K562 (cell line): Measurements from ENCODE around the gene PPIL1. TPM values are rescaled to one million over a fixed set of nuclear protein-coding genes. Genes with fewer than 3 reads are reported as not detected.

Experiments used
- BCL6 ChIP-seq: fragments of 250-450 bp; sonication (Bioruptor Pico); IDR thresholded peaks from 2 replicates; pipeline ENCODE4 v1.4.0; 2020
- CHD4 ChIP-seq: fragments of 200-600 bp; sonication (generic); IDR thresholded peaks from 3 replicates; pipeline ENCODE4 v1.6.1; 2012; ENCODE audit warnings: low read depth, mild to moderate bottlenecking, mixed read lengths, low read length, inconsistent platforms; ENCODE audit not compliant: insufficient read depth, insufficient replicate concordance, poor library complexity, severe bottlenecking
- CREBBP ChIP-seq: IDR thresholded peaks from one replicate; pipeline ENCODE4 v1.6.1; 2012; ENCODE audit warnings: low read depth, mild to moderate bottlenecking, control low read depth, inconsistent platforms, low read length
- HDAC2 ChIP-seq: fragments of 450-650 bp; IDR thresholded peaks from 2 replicates; pipeline ENCODE4 v1.6.1; 2016; ENCODE audit warnings: mild to moderate bottlenecking
- HNRNPH1 ChIP-seq: fragments of 200-400 bp; formaldehyde crosslinking; optimal IDR thresholded peaks from 2 replicates; pipeline ENCODE3; 2017; ENCODE audit warnings: low read depth, mild to moderate bottlenecking, low read length, moderate library complexity
- MEIS2 ChIP-seq: fragments of 450-650 bp; IDR thresholded peaks from 2 replicates; pipeline ENCODE4 v1.6.1; 2014; ENCODE audit warnings: mild to moderate bottlenecking; ENCODE audit not compliant: partially characterized antibody
- NONO ChIP-seq, 2 experiments: fragments of 200-400 bp in 1 of 2; fragments of 450-650 bp in 1 of 2; formaldehyde crosslinking in 1 of 2; IDR thresholded peaks; 2 replicates each; pipeline ENCODE4 v1.6.1; 2017; ENCODE audit warnings: low read depth in 2 of 2, mild to moderate bottlenecking in 2 of 2, moderate library complexity in 2 of 2, low read length in 1 of 2
- NR3C1 ChIP-seq: sonication (generic); formaldehyde crosslinking; IDR thresholded peaks from 2 replicates; pipeline ENCODE4 v1.8.1; 2022; ENCODE audit warnings: missing genetic modification reagents
- RBM25 ChIP-seq: fragments of 200-400 bp; formaldehyde crosslinking; IDR thresholded peaks from 2 replicates; pipeline ENCODE4 v1.6.1; 2018; ENCODE audit warnings: low read length, low read depth, moderate library complexity; ENCODE audit not compliant: severe bottlenecking
- SMAD2 ChIP-seq: fragments of 150-350 bp; IDR thresholded peaks from 2 replicates; pipeline ENCODE4 v1.6.1; 2014; ENCODE audit warnings: low read depth, mild to moderate bottlenecking, low read length
- SMARCB1 ChIP-seq: IDR thresholded peaks from 2 replicates; pipeline ENCODE4 v1.6.1; 2011; ENCODE audit warnings: improper control_type of control experiment, low read depth; ENCODE audit not compliant: insufficient read length
- ZNF12 ChIP-seq: sonication (generic); formaldehyde crosslinking; IDR thresholded peaks from 2 replicates; pipeline ENCODE4 v1.4.0; 2020; ENCODE audit warnings: mild to moderate bottlenecking, missing genetic modification reagents
- ZNF212 ChIP-seq: fragments of 450-650 bp; formaldehyde crosslinking; IDR thresholded peaks from 2 replicates; pipeline ENCODE4 v1.4.0; 2020; ENCODE audit warnings: mild to moderate bottlenecking
- ZNF561 ChIP-seq: fragments of 450-650 bp; formaldehyde crosslinking; conservative IDR thresholded peaks from 2 replicates; pipeline ENCODE4 v1.4.0; 2020; ENCODE audit warnings: mild to moderate bottlenecking, moderate library complexity
- polyA plus RNA-seq, 8 experiments: library from polyadenylated mRNA; depleted of rRNA in 4 of 8; stranded (reverse) in 5 of 8; unstranded in 3 of 8; fragments of >200 nt; fragmentation: Nextera tagmentation in 2 of 8; fragmentation: Illumina TruSeq in 1 of 8; extraction: Ambion mirVana in 2 of 8; extraction: Trizol in 1 of 8; gene quantifications; 2 replicates each; pipeline versions ENCODE4 v1.2.1 to v1.2.3, GENCODE V29; 2011 to 2014; ENCODE audit warnings: inconsistent platforms in 1 of 8, missing spikeins in 1 of 8
- total RNA-seq, 7 experiments: library from RNA; depleted of rRNA in 6 of 7; stranded (reverse); fragments of >200 nt in 6 of 7; fragmentation: Illumina TruSeq in 2 of 7; extraction: Trizol in 2 of 7; gene quantifications; 2 replicates each; pipeline versions ENCODE4 v1.2.1 to v1.2.3, GENCODE V29; 2011 to 2021; ENCODE audit warnings: low replicate concordance in 1 of 7
- TF ChIP-seq, protein P1 (sequence below), 2 experiments: fragments of 450-650 bp; formaldehyde crosslinking in 1 of 2; IDR thresholded peaks; 2 replicates each; pipeline versions ENCODE4 v1.4.0 to v1.6.1; 2014 to 2020; ENCODE audit warnings: mild to moderate bottlenecking in 2 of 2, borderline replicate concordance in 1 of 2, low read depth in 1 of 2
- TF ChIP-seq, protein P2 (sequence below), 2 experiments: fragments of 150-350 bp in 1 of 2; IDR thresholded peaks; 2 replicates each; pipeline ENCODE4 v1.6.1; 2012 to 2016; ENCODE audit warnings: low read depth in 2 of 2, low read length in 2 of 2, mild to moderate bottlenecking in 1 of 2, moderate library complexity in 1 of 2

Gene PPIL1
- total and polyA plus RNA-seq, 9 of the 15 experiments (the other 6 are each of a cell fraction or from before 2014, with no cell fraction given): 65.8 to 205 (median 130) TPM

DNA sequence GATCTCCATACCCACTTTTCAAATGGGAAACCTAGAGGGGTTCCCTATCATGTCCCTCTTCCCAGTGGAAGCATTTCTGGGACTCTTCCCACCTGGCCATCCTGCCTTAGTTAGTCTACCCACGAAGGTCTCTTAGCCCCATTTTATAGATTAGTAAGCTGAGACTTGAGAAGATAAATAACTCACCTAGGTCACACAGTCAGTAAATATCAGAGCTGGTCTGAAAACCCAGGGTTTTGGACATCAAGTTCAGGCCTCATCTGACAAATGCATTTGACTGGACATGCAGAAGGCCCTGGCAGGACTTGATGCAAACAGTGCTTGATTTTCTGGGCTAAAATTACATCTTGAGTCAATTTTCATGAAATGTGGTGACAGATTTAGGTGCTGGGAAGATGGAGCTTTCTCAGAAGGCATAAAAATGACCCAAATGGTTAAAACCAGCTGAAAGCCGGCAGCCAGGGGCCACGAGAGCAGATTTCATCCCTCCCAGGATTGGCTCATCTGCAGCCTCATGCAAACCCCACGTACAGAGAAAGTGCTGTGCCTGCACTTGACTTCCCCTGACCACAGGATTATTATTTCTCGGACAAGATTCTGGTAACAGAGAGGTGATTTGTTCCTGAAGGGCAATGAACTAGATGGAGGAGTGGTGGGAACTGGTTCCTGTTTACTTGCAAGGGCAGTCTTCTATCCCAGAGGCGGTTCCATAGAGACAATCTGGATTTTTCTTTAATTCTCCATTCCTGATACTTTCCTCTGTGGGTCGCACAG, 58.5 kb downstream of the PPIL1 start (continued):
- TF ChIP-seq, protein P1, sequence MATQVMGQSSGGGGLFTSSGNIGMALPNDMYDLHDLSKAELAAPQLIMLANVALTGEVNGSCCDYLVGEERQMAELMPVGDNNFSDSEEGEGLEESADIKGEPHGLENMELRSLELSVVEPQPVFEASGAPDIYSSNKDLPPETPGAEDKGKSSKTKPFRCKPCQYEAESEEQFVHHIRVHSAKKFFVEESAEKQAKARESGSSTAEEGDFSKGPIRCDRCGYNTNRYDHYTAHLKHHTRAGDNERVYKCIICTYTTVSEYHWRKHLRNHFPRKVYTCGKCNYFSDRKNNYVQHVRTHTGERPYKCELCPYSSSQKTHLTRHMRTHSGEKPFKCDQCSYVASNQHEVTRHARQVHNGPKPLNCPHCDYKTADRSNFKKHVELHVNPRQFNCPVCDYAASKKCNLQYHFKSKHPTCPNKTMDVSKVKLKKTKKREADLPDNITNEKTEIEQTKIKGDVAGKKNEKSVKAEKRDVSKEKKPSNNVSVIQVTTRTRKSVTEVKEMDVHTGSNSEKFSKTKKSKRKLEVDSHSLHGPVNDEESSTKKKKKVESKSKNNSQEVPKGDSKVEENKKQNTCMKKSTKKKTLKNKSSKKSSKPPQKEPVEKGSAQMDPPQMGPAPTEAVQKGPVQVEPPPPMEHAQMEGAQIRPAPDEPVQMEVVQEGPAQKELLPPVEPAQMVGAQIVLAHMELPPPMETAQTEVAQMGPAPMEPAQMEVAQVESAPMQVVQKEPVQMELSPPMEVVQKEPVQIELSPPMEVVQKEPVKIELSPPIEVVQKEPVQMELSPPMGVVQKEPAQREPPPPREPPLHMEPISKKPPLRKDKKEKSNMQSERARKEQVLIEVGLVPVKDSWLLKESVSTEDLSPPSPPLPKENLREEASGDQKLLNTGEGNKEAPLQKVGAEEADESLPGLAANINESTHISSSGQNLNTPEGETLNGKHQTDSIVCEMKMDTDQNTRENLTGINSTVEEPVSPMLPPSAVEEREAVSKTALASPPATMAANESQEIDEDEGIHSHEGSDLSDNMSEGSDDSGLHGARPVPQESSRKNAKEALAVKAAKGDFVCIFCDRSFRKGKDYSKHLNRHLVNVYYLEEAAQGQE (IDR thresholded peaks at IDR 0.05; ENCODE audit: borderline replicate concordance): no peak
- TF ChIP-seq, protein P1 (CRISPR knock-in tag; IDR thresholded peaks at IDR 0.05; ENCODE audit: low read depth): no peak
- TF ChIP-seq, protein P2, sequence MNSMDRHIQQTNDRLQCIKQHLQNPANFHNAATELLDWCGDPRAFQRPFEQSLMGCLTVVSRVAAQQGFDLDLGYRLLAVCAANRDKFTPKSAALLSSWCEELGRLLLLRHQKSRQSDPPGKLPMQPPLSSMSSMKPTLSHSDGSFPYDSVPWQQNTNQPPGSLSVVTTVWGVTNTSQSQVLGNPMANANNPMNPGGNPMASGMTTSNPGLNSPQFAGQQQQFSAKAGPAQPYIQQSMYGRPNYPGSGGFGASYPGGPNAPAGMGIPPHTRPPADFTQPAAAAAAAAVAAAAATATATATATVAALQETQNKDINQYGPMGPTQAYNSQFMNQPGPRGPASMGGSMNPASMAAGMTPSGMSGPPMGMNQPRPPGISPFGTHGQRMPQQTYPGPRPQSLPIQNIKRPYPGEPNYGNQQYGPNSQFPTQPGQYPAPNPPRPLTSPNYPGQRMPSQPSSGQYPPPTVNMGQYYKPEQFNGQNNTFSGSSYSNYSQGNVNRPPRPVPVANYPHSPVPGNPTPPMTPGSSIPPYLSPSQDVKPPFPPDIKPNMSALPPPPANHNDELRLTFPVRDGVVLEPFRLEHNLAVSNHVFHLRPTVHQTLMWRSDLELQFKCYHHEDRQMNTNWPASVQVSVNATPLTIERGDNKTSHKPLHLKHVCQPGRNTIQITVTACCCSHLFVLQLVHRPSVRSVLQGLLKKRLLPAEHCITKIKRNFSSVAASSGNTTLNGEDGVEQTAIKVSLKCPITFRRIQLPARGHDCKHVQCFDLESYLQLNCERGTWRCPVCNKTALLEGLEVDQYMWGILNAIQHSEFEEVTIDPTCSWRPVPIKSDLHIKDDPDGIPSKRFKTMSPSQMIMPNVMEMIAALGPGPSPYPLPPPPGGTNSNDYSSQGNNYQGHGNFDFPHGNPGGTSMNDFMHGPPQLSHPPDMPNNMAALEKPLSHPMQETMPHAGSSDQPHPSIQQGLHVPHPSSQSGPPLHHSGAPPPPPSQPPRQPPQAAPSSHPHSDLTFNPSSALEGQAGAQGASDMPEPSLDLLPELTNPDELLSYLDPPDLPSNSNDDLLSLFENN (IDR thresholded peaks at IDR 0.05; ENCODE audit: low read depth in 2 of 2, low read length in 2 of 2): no peak
- TF ChIP-seq HDAC2 (peak; percentile 46; the same call in 1 of the 2 replicates), CHD4 (peak; percentile 44), ZNF12 (CRISPR knock-in tag) (no peak), BCL6 (CRISPR knock-in tag) (no peak), CREBBP (no peak), SMAD2 (no peak), ZNF212 (CRISPR knock-in tag) (no peak), ZNF561 (CRISPR knock-in tag) (no peak), HNRNPH1 (no peak), SMARCB1 (no peak), NR3C1 (no peak), MEIS2 (peak; percentile 42), NONO (IDR thresholded peaks at IDR 0.05; ENCODE audit: low read depth in 2 of 2, low read length in 1 of 2) (no peak), RBM25 (peak; percentile 81)
